Neural cell (in vitro differentiated cells): Measurements from ENCODE around the gene SOX13. TPM values are rescaled to one million over a fixed set of nuclear protein-coding genes. Genes with fewer than 3 reads are reported as not detected.

Experiments used
- H2AFZ ChIP-seq: fragments of 200-600, 300-800 bp; sonication (generic), shearing (Covaris generic); 2 replicates; pipeline ENCODE4 v1.6.0; 2014; ENCODE audit warnings: low read depth, mild to moderate bottlenecking, antibody characterized with exemption, low read length, moderate library complexity
- H3F3A ChIP-seq: fragments of 200-600 bp; shearing (Covaris generic); 2 replicates; pipeline ENCODE4 v1.6.1; 2016; ENCODE audit warnings: mild to moderate bottlenecking, moderate library complexity, mixed read lengths, antibody characterized with exemption, low read length; ENCODE audit not compliant: insufficient read depth, poor library complexity, severe bottlenecking
- H3K27ac ChIP-seq: fragments of 200-600, 300-800 bp; sonication (generic), shearing (Covaris generic); 2 replicates; pipeline ENCODE4 v1.5.1; 2014; ENCODE audit warnings: mild to moderate bottlenecking, low read length, moderate library complexity
- H3K27me3 ChIP-seq: fragments of 300-800, 200-600 bp; sonication (generic), shearing (Covaris generic); 2 replicates; pipeline ENCODE4 v1.6.0; 2014; ENCODE audit warnings: mild to moderate bottlenecking, low read depth, low read length, moderate library complexity; ENCODE audit not compliant: insufficient read depth
- H3K36me3 ChIP-seq: fragments of 300-800, 200-600 bp; sonication (generic), shearing (Covaris generic); 2 replicates; pipeline ENCODE4 v1.5.1; 2014; ENCODE audit warnings: mild to moderate bottlenecking, antibody characterized with exemption, low read length, moderate library complexity; ENCODE audit not compliant: insufficient read depth
- H3K4me2 ChIP-seq: fragments of 300-800, 200-600 bp; sonication (generic), shearing (Covaris generic); 2 replicates; pipeline ENCODE4 v1.6.0; 2014; ENCODE audit warnings: mild to moderate bottlenecking, low read length
- H3K4me3 ChIP-seq: fragments of 300-800, 200-600 bp; sonication (generic), shearing (Covaris generic); 2 replicates; pipeline ENCODE4 v1.5.1; 2014; ENCODE audit warnings: mild to moderate bottlenecking, low read length, moderate library complexity
- H3K79me2 ChIP-seq: fragments of 200-600 bp; shearing (Covaris generic); replicated peaks from 2 replicates; pipeline ENCODE4 v1.6.0; 2014; ENCODE audit warnings: mild to moderate bottlenecking, low read length, moderate library complexity; ENCODE audit not compliant: insufficient read depth
- H3K9ac ChIP-seq: fragments of 300-800, 200-600 bp; sonication (generic), shearing (Covaris generic); 2 replicates; pipeline ENCODE4 v1.6.1; 2016; ENCODE audit warnings: mild to moderate bottlenecking, low read length, mixed read lengths
- H3K9me2 ChIP-seq: fragments of 200-600 bp; shearing (Covaris generic); 2 replicates; pipeline ENCODE4 v1.6.1; 2016; ENCODE audit warnings: mild to moderate bottlenecking, low read length, mixed read lengths; ENCODE audit not compliant: insufficient read depth
- H3K9me3 ChIP-seq: fragments of 200-600, 300-800 bp; sonication (generic), shearing (Covaris generic); 2 replicates; pipeline ENCODE4 v1.6.1; 2016; ENCODE audit warnings: mild to moderate bottlenecking, mixed run types, low read length, moderate library complexity, mixed read lengths
- H4K20me1 ChIP-seq: fragments of 200-600 bp; shearing (Covaris generic); 2 replicates; pipeline ENCODE4 v1.6.1; 2016; ENCODE audit warnings: mild to moderate bottlenecking, mixed run types; ENCODE audit not compliant: insufficient read depth
- EP300 ChIP-seq: fragments of 450-650 bp; conservative IDR thresholded peaks from 2 replicates; pipeline ENCODE4 v1.6.1; 2014; ENCODE audit warnings: antibody characterized with exemption, mild to moderate bottlenecking, moderate library complexity; ENCODE audit not compliant: poor library complexity, severe bottlenecking
- EZH2 ChIP-seq: fragments of 200-600, 300-800 bp; shearing (Covaris generic), sonication (generic); IDR thresholded peaks from 2 replicates; pipeline ENCODE4 v1.6.1; 2014; ENCODE audit warnings: antibody characterized with exemption, low read length, borderline replicate concordance, mild to moderate bottlenecking; ENCODE audit not compliant: insufficient read depth, poor library complexity, severe bottlenecking
- MXI1 ChIP-seq: fragments of 450-650 bp; conservative IDR thresholded peaks from 2 replicates; pipeline ENCODE4 v1.6.1; 2014; ENCODE audit warnings: antibody characterized with exemption, mild to moderate bottlenecking; ENCODE audit not compliant: poor library complexity, severe bottlenecking
- POLR2AphosphoS5 ChIP-seq: IDR thresholded peaks from 2 replicates; pipeline ENCODE4 v1.6.1; 2012
- RAD21 ChIP-seq: fragments of 450-650 bp; conservative IDR thresholded peaks from 2 replicates; pipeline ENCODE4 v1.6.1; 2014; ENCODE audit warnings: antibody characterized with exemption, mild to moderate bottlenecking, moderate library complexity
- SMC3 ChIP-seq: fragments of 450-650 bp; conservative IDR thresholded peaks from 2 replicates; pipeline ENCODE4 v1.6.1; 2014; ENCODE audit warnings: antibody characterized with exemption, mild to moderate bottlenecking, moderate library complexity; ENCODE audit not compliant: poor library complexity
- TAF1 ChIP-seq: IDR thresholded peaks from 2 replicates; pipeline ENCODE4 v1.6.1; 2012; ENCODE audit warnings: low read depth
- polyA plus RNA-seq: library from polyadenylated mRNA; depleted of rRNA; stranded (reverse); fragments of >200 nt; gene quantifications from 2 replicates; pipeline ENCODE4 v1.2.3, GENCODE V29; 2014
- TF ChIP-seq, protein P1 (sequence below): fragments of 450-650 bp; IDR thresholded peaks from 2 replicates; pipeline ENCODE4 v1.5.1; 2014; ENCODE audit warnings: antibody characterized with exemption, mild to moderate bottlenecking, moderate library complexity; ENCODE audit not compliant: poor library complexity, severe bottlenecking
- TF ChIP-seq, protein P2 (sequence below): IDR thresholded peaks from 2 replicates; pipeline ENCODE4 v1.6.1; 2012; ENCODE audit warnings: borderline replicate concordance

The SOX13 gene
- polyA plus RNA-seq, 1 donor from 2014 or later: 1.7 TPM

DNA sequence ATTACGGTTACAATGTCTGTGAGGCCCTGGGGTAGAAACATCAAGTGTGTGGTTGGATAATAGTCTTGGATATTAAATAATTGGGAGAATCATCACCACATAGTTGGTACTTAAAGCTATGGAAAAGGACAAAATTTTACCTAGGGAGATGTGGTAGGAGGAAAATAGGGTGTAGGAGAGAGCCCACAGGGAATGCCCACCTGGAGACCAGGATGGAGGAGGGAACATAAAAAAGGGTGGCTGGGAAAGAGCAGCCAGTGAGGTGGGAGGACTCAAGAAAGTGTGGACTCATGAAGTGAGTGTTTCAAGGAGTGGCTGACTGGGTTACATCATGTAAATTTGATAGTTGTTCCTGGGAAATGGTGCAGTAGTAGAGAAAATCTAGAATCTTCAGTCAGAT lies 3.0 kb upstream of the SOX13 start:
- Histone ChIP-seq H3K9me3 (no peaks in the 10 kb centered on the region), H3K79me2 (no peaks in the 10 kb centered on the region), H3K27me3 (peaks cover 27% of the 10 kb centered on the region), H3F3A (no peaks in the 10 kb centered on the region), H3K9me2 (no peaks in the 10 kb centered on the region), H3K36me3 (no peaks in the 10 kb centered on the region), H3K4me2 (no peak overlapping the region), H3K4me3 (no peak overlapping the region), H3K27ac (no peak overlapping the region), H2AFZ (no peak overlapping the region), H3K9ac (no peak overlapping the region), H4K20me1 (no peaks in the 10 kb centered on the region)
- TF ChIP-seq, protein P1, sequence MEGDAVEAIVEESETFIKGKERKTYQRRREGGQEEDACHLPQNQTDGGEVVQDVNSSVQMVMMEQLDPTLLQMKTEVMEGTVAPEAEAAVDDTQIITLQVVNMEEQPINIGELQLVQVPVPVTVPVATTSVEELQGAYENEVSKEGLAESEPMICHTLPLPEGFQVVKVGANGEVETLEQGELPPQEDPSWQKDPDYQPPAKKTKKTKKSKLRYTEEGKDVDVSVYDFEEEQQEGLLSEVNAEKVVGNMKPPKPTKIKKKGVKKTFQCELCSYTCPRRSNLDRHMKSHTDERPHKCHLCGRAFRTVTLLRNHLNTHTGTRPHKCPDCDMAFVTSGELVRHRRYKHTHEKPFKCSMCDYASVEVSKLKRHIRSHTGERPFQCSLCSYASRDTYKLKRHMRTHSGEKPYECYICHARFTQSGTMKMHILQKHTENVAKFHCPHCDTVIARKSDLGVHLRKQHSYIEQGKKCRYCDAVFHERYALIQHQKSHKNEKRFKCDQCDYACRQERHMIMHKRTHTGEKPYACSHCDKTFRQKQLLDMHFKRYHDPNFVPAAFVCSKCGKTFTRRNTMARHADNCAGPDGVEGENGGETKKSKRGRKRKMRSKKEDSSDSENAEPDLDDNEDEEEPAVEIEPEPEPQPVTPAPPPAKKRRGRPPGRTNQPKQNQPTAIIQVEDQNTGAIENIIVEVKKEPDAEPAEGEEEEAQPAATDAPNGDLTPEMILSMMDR: no peak
- TF ChIP-seq MXI1 (no peak), RAD21 (no peak), EZH2 (no peak), TAF1 (no peak), POLR2AphosphoS5 (no peak), SMC3 (no peak), EP300 (no peak)
- TF ChIP-seq, protein P2, sequence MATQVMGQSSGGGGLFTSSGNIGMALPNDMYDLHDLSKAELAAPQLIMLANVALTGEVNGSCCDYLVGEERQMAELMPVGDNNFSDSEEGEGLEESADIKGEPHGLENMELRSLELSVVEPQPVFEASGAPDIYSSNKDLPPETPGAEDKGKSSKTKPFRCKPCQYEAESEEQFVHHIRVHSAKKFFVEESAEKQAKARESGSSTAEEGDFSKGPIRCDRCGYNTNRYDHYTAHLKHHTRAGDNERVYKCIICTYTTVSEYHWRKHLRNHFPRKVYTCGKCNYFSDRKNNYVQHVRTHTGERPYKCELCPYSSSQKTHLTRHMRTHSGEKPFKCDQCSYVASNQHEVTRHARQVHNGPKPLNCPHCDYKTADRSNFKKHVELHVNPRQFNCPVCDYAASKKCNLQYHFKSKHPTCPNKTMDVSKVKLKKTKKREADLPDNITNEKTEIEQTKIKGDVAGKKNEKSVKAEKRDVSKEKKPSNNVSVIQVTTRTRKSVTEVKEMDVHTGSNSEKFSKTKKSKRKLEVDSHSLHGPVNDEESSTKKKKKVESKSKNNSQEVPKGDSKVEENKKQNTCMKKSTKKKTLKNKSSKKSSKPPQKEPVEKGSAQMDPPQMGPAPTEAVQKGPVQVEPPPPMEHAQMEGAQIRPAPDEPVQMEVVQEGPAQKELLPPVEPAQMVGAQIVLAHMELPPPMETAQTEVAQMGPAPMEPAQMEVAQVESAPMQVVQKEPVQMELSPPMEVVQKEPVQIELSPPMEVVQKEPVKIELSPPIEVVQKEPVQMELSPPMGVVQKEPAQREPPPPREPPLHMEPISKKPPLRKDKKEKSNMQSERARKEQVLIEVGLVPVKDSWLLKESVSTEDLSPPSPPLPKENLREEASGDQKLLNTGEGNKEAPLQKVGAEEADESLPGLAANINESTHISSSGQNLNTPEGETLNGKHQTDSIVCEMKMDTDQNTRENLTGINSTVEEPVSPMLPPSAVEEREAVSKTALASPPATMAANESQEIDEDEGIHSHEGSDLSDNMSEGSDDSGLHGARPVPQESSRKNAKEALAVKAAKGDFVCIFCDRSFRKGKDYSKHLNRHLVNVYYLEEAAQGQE: no peak

DNA sequence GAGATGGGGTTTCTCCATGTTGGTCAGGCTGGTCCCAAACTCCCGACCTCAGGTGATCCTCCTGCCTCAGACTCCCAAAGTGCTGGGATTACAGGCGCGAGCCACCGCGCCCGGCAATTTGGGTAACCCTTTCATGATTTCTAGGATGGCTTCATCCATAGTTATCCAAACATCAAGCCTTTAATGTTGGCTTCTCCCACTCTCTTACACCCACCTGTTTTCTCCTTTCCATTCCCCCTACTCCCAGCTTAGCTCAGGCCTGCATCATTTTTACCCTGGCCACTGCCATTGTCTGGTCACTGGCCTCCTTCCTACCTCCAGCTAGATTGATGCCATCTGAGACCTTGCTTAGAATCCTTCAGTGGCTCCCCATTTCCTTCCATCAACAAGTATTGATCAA lies 2.0 kb upstream of the SOX13 start:
- Histone ChIP-seq H3K79me2 (no peaks in the 10 kb centered on the region), H3K27me3 (peaks cover 37% of the 10 kb centered on the region), H3K36me3 (no peaks in the 10 kb centered on the region), H3K9ac (no peak overlapping the region), H3K27ac (no peak overlapping the region), H2AFZ (no peak overlapping the region), H4K20me1 (no peaks in the 10 kb centered on the region), H3K4me3 (no peak overlapping the region), H3K9me3 (no peaks in the 10 kb centered on the region), H3K9me2 (no peaks in the 10 kb centered on the region), H3K4me2 (no peak overlapping the region), H3F3A (no peaks in the 10 kb centered on the region)
- TF ChIP-seq EP300: no peak
- TF ChIP-seq MXI1: no peak
- TF ChIP-seq TAF1: no peak
- TF ChIP-seq, protein P1: no peak
- TF ChIP-seq SMC3: no peak
- TF ChIP-seq, protein P2: no peak
- TF ChIP-seq EZH2: no peak
- no peak for TF ChIP-seq RAD21
- no peak for TF ChIP-seq POLR2AphosphoS5
